IMR-90 (cell line): ENCODE results near the gene APOBEC3B. TPM values are rescaled to one million over a fixed set of nuclear protein-coding genes. Genes with fewer than 3 reads are reported as not detected.

Experiments
- ATAC-seq: fragments of 200-7000 bp; cut with Tn5 transposase; 2 replicates; pipeline ENCODE4 v1.9.1; 2020; ENCODE audit warnings: low read depth, mild to moderate bottlenecking, moderate library complexity
- BruUV-seq: library from RNA; stranded (reverse); fragments of 400-500 nt; replicated peaks from 2 replicates; lab custom pipeline; 2021; lab: Mats Ljungman, UMichigan
- CTCF ChIA-PET: fragments of 300-600 bp; formaldehyde crosslinking; extraction: SDS; loops from one replicate; lab custom pipeline; 2021; ENCODE audit warnings: antibody characterized with exemption; lab: Yijun Ruan, JAX
- POLR2A ChIA-PET: fragments of 300-600 bp; sonication (Branson Sonifier 250); formaldehyde crosslinking; loops from one replicate; lab custom pipeline; 2022; ENCODE audit warnings: antibody characterized with exemption; ENCODE audit not compliant: unreplicated experiment; lab: Charles Lee
- DNase-seq: peaks from one replicate; pipeline ENCODE4 v3.0.0; 2013
- H2AFZ ChIP-seq: replicated peaks from 2 replicates; pipeline ENCODE3; 2013; ENCODE audit warnings: low read length, mild to moderate bottlenecking; ENCODE audit not compliant: poor library complexity
- H2AK5ac ChIP-seq: 2 replicates; pipeline ENCODE4 v1.6.1; 2013; ENCODE audit warnings: low read depth, low read length, inconsistent platforms
- H2AK9ac ChIP-seq: replicated peaks from 2 replicates; pipeline ENCODE3; 2013; ENCODE audit warnings: mild to moderate bottlenecking, low read depth, low read length, moderate library complexity; ENCODE audit not compliant: poor library complexity
- H2BK120ac ChIP-seq: 2 replicates; pipeline ENCODE4 v1.6.1; 2013; ENCODE audit warnings: low read depth, low read length, inconsistent platforms
- H2BK15ac ChIP-seq: 3 replicates; pipeline ENCODE4 v1.6.1; 2013; ENCODE audit warnings: low read depth, low read length, inconsistent platforms
- H2BK20ac ChIP-seq: 2 replicates; pipeline ENCODE4 v1.6.1; 2013; ENCODE audit warnings: low read depth, mild to moderate bottlenecking, inconsistent platforms, low read length, moderate library complexity
- H2BK5ac ChIP-seq: 2 replicates; pipeline ENCODE4 v1.6.1; 2013; ENCODE audit warnings: mild to moderate bottlenecking, low read depth, low read length, inconsistent platforms; ENCODE audit not compliant: poor library complexity, severe bottlenecking
- H3K14ac ChIP-seq: replicated peaks from 2 replicates; pipeline ENCODE4 v1.6.1; 2013; ENCODE audit warnings: low read depth, low read length, inconsistent platforms
- H3K18ac ChIP-seq: 2 replicates; pipeline ENCODE4 v1.6.1; 2013; ENCODE audit warnings: low read depth, low read length, control low read depth
- H3K23ac ChIP-seq: 2 replicates; pipeline ENCODE4 v1.6.1; 2013; ENCODE audit warnings: low read depth, low read length, inconsistent platforms
- H3K27ac ChIP-seq: 2 replicates; pipeline ENCODE4 v1.5.1; 2013; ENCODE audit warnings: mild to moderate bottlenecking, control low read depth, low read length; ENCODE audit not compliant: insufficient read depth
- H3K27me3 ChIP-seq: 2 replicates; pipeline ENCODE4 v1.6.1; 2013; ENCODE audit warnings: low read length; ENCODE audit not compliant: control insufficient read depth, insufficient read depth
- H3K36me3 ChIP-seq: 2 replicates; pipeline ENCODE4 v1.6.1; 2013; ENCODE audit warnings: low read length, mixed read lengths; ENCODE audit not compliant: control insufficient read depth, insufficient read depth
- H3K4ac ChIP-seq: 2 replicates; pipeline ENCODE4 v1.6.1; 2013; ENCODE audit warnings: low read depth, low read length, inconsistent platforms
- H3K4me1 ChIP-seq: 2 replicates; pipeline ENCODE4 v1.6.1; 2013; ENCODE audit warnings: low read length, mixed read lengths; ENCODE audit not compliant: control insufficient read depth, insufficient read depth
- H3K4me2 ChIP-seq: 2 replicates; pipeline ENCODE4 v1.6.1; 2013; ENCODE audit warnings: low read depth, mild to moderate bottlenecking, control low read depth, low read length, moderate library complexity
- H3K4me3 ChIP-seq: 2 replicates; pipeline ENCODE4 v1.5.1; 2013; ENCODE audit warnings: low read depth, mild to moderate bottlenecking, control low read depth, low read length, moderate library complexity; ENCODE audit not compliant: insufficient read depth
- H3K56ac ChIP-seq: 2 replicates; pipeline ENCODE4 v1.6.1; 2013; ENCODE audit warnings: low read length, inconsistent platforms; ENCODE audit not compliant: insufficient read depth; ENCODE audit errors: extremely low read depth
- H3K79me1 ChIP-seq, 2 experiments: 2 replicates each; pipeline ENCODE4 v1.6.1; 2013; ENCODE audit warnings: low read length in 2 of 2, inconsistent platforms in 1 of 2, low read depth in 1 of 2
- H3K9ac ChIP-seq: 2 replicates; pipeline ENCODE4 v1.6.1; 2013; ENCODE audit warnings: low read depth, low read length, control low read depth
- H3K9me1 ChIP-seq: 2 replicates; pipeline ENCODE4 v1.6.1; 2013; ENCODE audit warnings: low read length, inconsistent platforms; ENCODE audit not compliant: insufficient read depth
- H3K9me3 ChIP-seq: 2 replicates; pipeline ENCODE4 v1.6.1; 2013; ENCODE audit warnings: low read length; ENCODE audit not compliant: control insufficient read depth, insufficient read depth
- H4K20me1 ChIP-seq: 2 replicates; pipeline ENCODE4 v1.6.1; 2013; ENCODE audit warnings: low read length, inconsistent platforms; ENCODE audit not compliant: insufficient read depth
- H4K5ac ChIP-seq: 2 replicates; pipeline ENCODE4 v1.6.1; 2013; ENCODE audit warnings: mild to moderate bottlenecking, low read depth, low read length, control low read depth
- H4K8ac ChIP-seq, 2 experiments: 2 replicates each; pipeline ENCODE4 v1.6.1; 2013; ENCODE audit warnings: low read depth in 2 of 2, low read length in 2 of 2, control low read depth in 1 of 2, inconsistent platforms in 1 of 2
- H4K91ac ChIP-seq: 2 replicates; pipeline ENCODE4 v1.6.1; 2013; ENCODE audit warnings: low read depth, low read length, inconsistent platforms; ENCODE audit not compliant: insufficient read depth
- BHLHE40 ChIP-seq: fragments of 150-350 bp; IDR thresholded peaks from 2 replicates; pipeline ENCODE4 v1.6.1; 2016; ENCODE audit warnings: mild to moderate bottlenecking, low read depth, low read length
- CEBPB ChIP-seq: IDR thresholded peaks from 2 replicates; pipeline ENCODE4 v1.6.1; 2012; ENCODE audit warnings: low read depth, low read length, improper control_type of control experiment
- CHD1 ChIP-seq: IDR thresholded peaks from 2 replicates; pipeline ENCODE4 v1.6.1; 2012; ENCODE audit warnings: low read depth, low read length, improper control_type of control experiment
- CTCF ChIP-seq: conservative IDR thresholded peaks from 2 replicates; pipeline ENCODE4 v1.5.1; 2012; ENCODE audit warnings: mild to moderate bottlenecking, low read depth, low read length, improper control_type of control experiment
- FOS ChIP-seq: fragments of 150-350 bp; IDR thresholded peaks from 2 replicates; pipeline ENCODE4 v1.6.1; 2016; ENCODE audit warnings: low read depth, low read length
- MAFK ChIP-seq: IDR thresholded peaks from 2 replicates; pipeline ENCODE4 v1.6.1; 2012; ENCODE audit warnings: low read depth, low read length, improper control_type of control experiment
- MAZ ChIP-seq: IDR thresholded peaks from 2 replicates; pipeline ENCODE4 v1.6.1; 2012; ENCODE audit warnings: low read depth, mild to moderate bottlenecking, low read length, improper control_type of control experiment, moderate library complexity, borderline replicate concordance
- MXI1 ChIP-seq: IDR thresholded peaks from 2 replicates; pipeline ENCODE4 v1.6.1; 2012; ENCODE audit warnings: low read depth, mild to moderate bottlenecking, low read length, moderate library complexity, borderline replicate concordance
- NFE2L2 ChIP-seq: fragments of 150-350 bp; IDR thresholded peaks from 2 replicates; pipeline ENCODE4 v1.6.1; 2016; ENCODE audit warnings: low read depth, mild to moderate bottlenecking, low read length
- POLR2A ChIP-seq: IDR thresholded peaks from 2 replicates; pipeline ENCODE4 v1.6.1; 2012; ENCODE audit warnings: mild to moderate bottlenecking, low read depth, low read length
- RAD21 ChIP-seq: IDR thresholded peaks from 2 replicates; pipeline ENCODE4 v1.6.1; 2012; ENCODE audit warnings: low read length, improper control_type of control experiment
- RCOR1 ChIP-seq: IDR thresholded peaks from 2 replicates; pipeline ENCODE4 v1.6.1; 2012; ENCODE audit warnings: mild to moderate bottlenecking, low read length, improper control_type of control experiment; ENCODE audit not compliant: insufficient replicate concordance
- RFX5 ChIP-seq: IDR thresholded peaks from 2 replicates; pipeline ENCODE4 v1.8.0; 2012; ENCODE audit warnings: low read depth, mild to moderate bottlenecking, low read length, moderate library complexity
- SMC3 ChIP-seq: fragments of 150-350 bp; IDR thresholded peaks from 2 replicates; pipeline ENCODE4 v1.6.1; 2016; ENCODE audit warnings: low read depth, mild to moderate bottlenecking, antibody characterized with exemption, low read length, moderate library complexity
- USF2 ChIP-seq: fragments of 150-350 bp; IDR thresholded peaks from 2 replicates; pipeline ENCODE4 v1.6.1; 2017; ENCODE audit warnings: mild to moderate bottlenecking, antibody characterized with exemption, low read length, low read depth
- WGBS, 2 experiments: methylation state at CpG; one replicate each; pipeline versions ENCODE4 v1.1.5 to v1.1.7; 2013; ENCODE audit warnings: missing lambda C conversion rate in 2 of 2; ENCODE audit not compliant: insufficient read length in 1 of 2; ENCODE audit errors: extremely low coverage in 2 of 2; 5-methylcytosine and 5-hydroxymethylcytosine counted together
- dilution Hi-C: fragments of 300-500 bp; cut with HindIII; formaldehyde crosslinking; loops from one replicate; pipeline ENCODE4 v1.14.3; 2018; ENCODE audit warnings: low sequenced_read_pairs; ENCODE audit not compliant: unreplicated experiment
- in situ Hi-C: fragments of 300-500 bp; cut with MboI; formaldehyde crosslinking; loops from 3 replicates; pipeline ENCODE4 v1.14.3; 2019; ENCODE audit warnings: low sequenced_read_pairs, inconsistent platforms, mixed read lengths
- intact Hi-C: fragments of 100-400 bp; cut with micrococcal nuclease; formaldehyde crosslinking; loops from 2 replicates; pipeline ENCODE4 v1.10.0; 2022
- polyA plus RNA-seq, 3 experiments: library from polyadenylated mRNA; depleted of rRNA; stranded (reverse); fragments of >200 nt; gene quantifications; 2 replicates each; pipeline ENCODE4 v1.2.3, GENCODE V29; 2012; ENCODE audit warnings: low replicate concordance in 1 of 3
- total RNA-seq: library from RNA; depleted of rRNA; stranded (reverse); fragments of >200 nt; gene quantifications from 2 replicates; pipeline ENCODE4 v1.2.3, GENCODE V29; 2012
- TF ChIP-seq, protein P1 (sequence below): fragments of 150-350 bp; IDR thresholded peaks from 2 replicates; pipeline ENCODE4 v1.6.1; 2016; ENCODE audit warnings: low read depth, mild to moderate bottlenecking, low read length, moderate library complexity, borderline replicate concordance

The APOBEC3B gene
- total and polyA plus RNA-seq, 2 of the 4 experiments (the other 2 are of a cell fraction), result 17.6 to 34.2 TPM

- Histone ChIP-seq H3K9me3 (no peaks in the 10 kb centered on the region), H2AK9ac (no peak overlapping the region), H2BK20ac (no peak overlapping the region), H3K27ac (no peak overlapping the region), H3K27me3 (peaks cover 62% of the 10 kb centered on the region), H2AK5ac (no peak overlapping the region), H4K20me1 (no peaks in the 10 kb centered on the region; the same call in 1 of the 2 replicates), H2BK5ac (no peak overlapping the region), H3K56ac (no peak overlapping the region), H3K9ac (no peak overlapping the region), H3K14ac (no peak overlapping the region), H3K4me1 (no peaks in the 10 kb centered on the region), H2BK120ac (no peak overlapping the region), H4K8ac (no peak overlapping the region), H3K9me1 (no peaks in the 10 kb centered on the region), H2AFZ (no peak overlapping the region), H3K36me3 (no peaks in the 10 kb centered on the region), H3K79me1 (no peaks in the 10 kb centered on the region), H4K91ac (no peak overlapping the region), H4K5ac (no peak overlapping the region), H3K4me3 (no peak overlapping the region), H3K23ac (no peak overlapping the region), H3K4ac (no peak overlapping the region), H3K18ac (no peak overlapping the region), H2BK15ac (no peak overlapping the region), H3K4me2 (no peak overlapping the region)
- no peak for TF ChIP-seq RAD21
- TF ChIP-seq MAZ, result no peak
- TF ChIP-seq, protein P1, sequence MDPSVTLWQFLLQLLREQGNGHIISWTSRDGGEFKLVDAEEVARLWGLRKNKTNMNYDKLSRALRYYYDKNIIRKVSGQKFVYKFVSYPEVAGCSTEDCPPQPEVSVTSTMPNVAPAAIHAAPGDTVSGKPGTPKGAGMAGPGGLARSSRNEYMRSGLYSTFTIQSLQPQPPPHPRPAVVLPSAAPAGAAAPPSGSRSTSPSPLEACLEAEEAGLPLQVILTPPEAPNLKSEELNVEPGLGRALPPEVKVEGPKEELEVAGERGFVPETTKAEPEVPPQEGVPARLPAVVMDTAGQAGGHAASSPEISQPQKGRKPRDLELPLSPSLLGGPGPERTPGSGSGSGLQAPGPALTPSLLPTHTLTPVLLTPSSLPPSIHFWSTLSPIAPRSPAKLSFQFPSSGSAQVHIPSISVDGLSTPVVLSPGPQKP, result no peak
- TF ChIP-seq CTCF, result no peak
- TF ChIP-seq CEBPB, result no peak
- TF ChIP-seq USF2, result no peak
- no peak for TF ChIP-seq FOS
- TF ChIP-seq CHD1, result no peak
- no peak for TF ChIP-seq NFE2L2
- no peak for TF ChIP-seq SMC3
- TF ChIP-seq MAFK, result no peak
- TF ChIP-seq RFX5, result no peak
- TF ChIP-seq RCOR1, result no peak
- TF ChIP-seq BHLHE40, result no peak
- TF ChIP-seq POLR2A, result no peak
- TF ChIP-seq MXI1, result no peak
- BruUV-seq, result no TSS peak
- ATAC-seq, result no peak
- POLR2A ChIA-PET, result no interaction called here
- WGBS, 2 experiments, result no CpG with 5 or more reads among the region's 7 CpGs
- in situ Hi-C loops (no loop called here), intact Hi-C loops (no loop called here), dilution Hi-C loops (no loop called here)
- DNase-seq, result no peak
- CTCF ChIA-PET, result no interaction called here
Observed at GRCh38 chr22:38966942-38967341, 15.2 kb upstream of the APOBEC3B start.
